DND-41 (cell line): ENCODE results near the gene HVCN1.

Source experiments
- CTCF ChIP-seq: IDR thresholded peaks from 2 replicates; pipeline ENCODE4 v1.5.1; 2012; ENCODE audit warnings: borderline replicate concordance, low read length, moderate library complexity, mild to moderate bottlenecking; ENCODE audit not compliant: poor library complexity, severe bottlenecking; ENCODE audit errors: extremely low read depth
- EZH2 ChIP-seq: IDR thresholded peaks from 3 replicates; pipeline ENCODE4 v1.6.1; 2012; ENCODE audit warnings: borderline replicate concordance, low read depth, mild to moderate bottlenecking, moderate library complexity, low read length, inconsistent platforms; ENCODE audit not compliant: severe bottlenecking

- TF ChIP-seq CTCF (no peak), EZH2 (no peak)
Observed at GRCh38 chr12:110732572-110732971, 43.7 kb upstream of the HVCN1 start.
